GM12875 (cell line): Measurements from ENCODE around the gene ACP4.

Experiments used
- H3K4me3 ChIP-seq: one replicate; pipeline ENCODE4 v1.5.1; 2011; ENCODE audit warnings: low read depth, low read length, control low read depth
- TF ChIP-seq, protein P1 (sequence below): IDR thresholded peaks from 2 replicates; pipeline ENCODE4 v1.5.1; 2011; ENCODE audit warnings: low read depth, mild to moderate bottlenecking, control low read depth, inconsistent platforms, low read length, moderate library complexity, borderline replicate concordance; ENCODE audit not compliant: insufficient read depth

ACP4 gene

DNA sequence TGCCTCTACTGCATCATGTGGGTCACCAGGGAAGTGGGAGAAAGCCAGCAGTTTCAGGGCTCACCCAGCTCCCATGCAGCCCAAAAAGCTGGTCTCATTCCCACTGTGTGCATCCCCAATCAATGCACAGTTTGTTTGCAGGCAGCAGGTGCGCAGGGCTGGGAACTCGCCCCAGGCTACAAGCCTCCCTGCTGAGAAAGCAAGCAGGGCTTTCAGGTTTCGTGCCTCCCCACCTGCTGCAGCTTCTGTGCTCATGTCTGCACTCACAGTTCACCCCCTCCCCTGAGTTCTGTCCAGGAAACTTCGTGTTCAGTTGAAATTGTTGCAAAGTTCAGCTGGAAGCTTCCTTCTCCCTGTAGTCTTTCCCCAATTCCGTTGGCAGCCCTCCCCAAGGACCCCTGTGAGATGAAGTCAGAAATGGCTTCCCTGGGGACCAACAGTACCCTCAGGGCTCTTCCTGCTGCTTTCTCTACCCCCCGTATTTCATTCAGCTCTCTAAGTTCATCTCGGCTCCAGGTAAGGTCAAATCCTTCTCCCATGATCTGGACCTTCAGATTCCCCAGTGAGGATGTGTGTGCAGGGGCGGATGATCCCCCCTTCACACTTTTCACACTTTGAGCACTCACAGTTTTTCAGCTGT, 54.2 kb downstream of the ACP4 start:
- TF ChIP-seq, protein P1, sequence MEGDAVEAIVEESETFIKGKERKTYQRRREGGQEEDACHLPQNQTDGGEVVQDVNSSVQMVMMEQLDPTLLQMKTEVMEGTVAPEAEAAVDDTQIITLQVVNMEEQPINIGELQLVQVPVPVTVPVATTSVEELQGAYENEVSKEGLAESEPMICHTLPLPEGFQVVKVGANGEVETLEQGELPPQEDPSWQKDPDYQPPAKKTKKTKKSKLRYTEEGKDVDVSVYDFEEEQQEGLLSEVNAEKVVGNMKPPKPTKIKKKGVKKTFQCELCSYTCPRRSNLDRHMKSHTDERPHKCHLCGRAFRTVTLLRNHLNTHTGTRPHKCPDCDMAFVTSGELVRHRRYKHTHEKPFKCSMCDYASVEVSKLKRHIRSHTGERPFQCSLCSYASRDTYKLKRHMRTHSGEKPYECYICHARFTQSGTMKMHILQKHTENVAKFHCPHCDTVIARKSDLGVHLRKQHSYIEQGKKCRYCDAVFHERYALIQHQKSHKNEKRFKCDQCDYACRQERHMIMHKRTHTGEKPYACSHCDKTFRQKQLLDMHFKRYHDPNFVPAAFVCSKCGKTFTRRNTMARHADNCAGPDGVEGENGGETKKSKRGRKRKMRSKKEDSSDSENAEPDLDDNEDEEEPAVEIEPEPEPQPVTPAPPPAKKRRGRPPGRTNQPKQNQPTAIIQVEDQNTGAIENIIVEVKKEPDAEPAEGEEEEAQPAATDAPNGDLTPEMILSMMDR, result no peak
- no peak overlapping the region for H3K4me3 ChIP-seq
